ENCODE data around the gene RNASEL. TPM values are rescaled to one million over a fixed set of nuclear protein-coding genes. Genes with fewer than 3 reads are reported as not detected.

The RNASEL gene
- total RNA-seq, 6 donors from 2014 or later, result 8.5 to 16.8 (median 12.0) TPM

GRCh38 chr1:182527680-182528079, 61.4 kb downstream of the RNASEL start:
- TF ChIP-seq EP300 (IDR thresholded peaks at IDR 0.05) (no peak), CTCF (IDR thresholded peaks at IDR 0.05) (no peak), POLR2AphosphoS5 (IDR thresholded peaks at IDR 0.05) (no peak), POLR2A (IDR thresholded peaks at IDR 0.05) (no peak)
- H3K27me3 ChIP-seq, result no peaks in the 10 kb centered on the region
- no peaks in the 10 kb centered on the region for H3K36me3 ChIP-seq
- no peak for ATAC-seq (ENCODE audit: low FRiP score in 2 of 2)
- H3K27ac ChIP-seq, result no peak overlapping the region
- no peak for DNase-seq
- peaks cover 0 to 17% (median 4%) of the 10 kb centered on the region in 4 donors for H3K9me3 ChIP-seq
- no peaks in the 10 kb centered on the region for H3K4me1 ChIP-seq
- WGBS, 2 donors, result 72 to 87% methylated on average over 2 of the region's 2 CpGs
- no peak overlapping the region for H3K4me3 ChIP-seq

GRCh38 chr1:182525342-182525741, 63.7 kb downstream of the RNASEL start:
- no peaks in the 10 kb centered on the region for H3K4me1 ChIP-seq
- no peak overlapping the region for H3K4me3 ChIP-seq
- ATAC-seq (ENCODE audit: low FRiP score in 2 of 2) (no peak), DNase-seq (no peak)
- H3K9me3 ChIP-seq, result peaks cover 0 to 17% (median 4%) of the 10 kb centered on the region in 4 donors
- H3K27ac ChIP-seq, result no peak overlapping the region
- no peaks in the 10 kb centered on the region for H3K27me3 ChIP-seq
- TF ChIP-seq CTCF (IDR thresholded peaks at IDR 0.05) (no peak), EP300 (IDR thresholded peaks at IDR 0.05) (no peak), POLR2AphosphoS5 (IDR thresholded peaks at IDR 0.05) (no peak), POLR2A (IDR thresholded peaks at IDR 0.05) (no peak)
- no peaks in the 10 kb centered on the region for H3K36me3 ChIP-seq

Small RNA genes within 50 kb of the gene (small RNA-seq; reads per million reads assigned to genes)
- gene RF00017, result 0 reads per million in 4 donors

Other genes starting within 250 kb of the RNASEL start
- gene GLUL, start 197.5 kb downstream of the RNASEL start, total RNA-seq, result 1,000 to 10,000 TPM; 1,145 to 1,831 (median 1,583) TPM
- gene TEDDM1, start 188.6 kb downstream of the RNASEL start, total RNA-seq, result not detected
- not detected for gene RGSL1, start 139.1 kb downstream of the RNASEL start, total RNA-seq
- 10 to 100 TPM in 4 of 6 donors, 1 to 10 TPM in 2; 3.1 to 27.2 (median 16.2) TPM for gene RGS16, start 15.1 kb upstream of the RNASEL start, total RNA-seq
- gene RGS8, start 95.3 kb upstream of the RNASEL start, total RNA-seq, result under 1 TPM in 1 of 6 donors, not detected in 5; 0.20 TPM
- 10 to 100 TPM; 16.6 to 99.5 (median 33.2) TPM for gene NPL, start 200.5 kb upstream of the RNASEL start, total RNA-seq

Data from upper lobe of left lung (tissue), 6 donors.